Cardiac fibroblast (primary cell): ENCODE data around the gene RANBP3L.
A peak's percentile ranks its signal among the peaks of the same experiment; 100 is the strongest.

ENCODE experiments used
- DNase-seq, 2 donors: peaks; one replicate each; pipeline versions ENCODE4 v3.0.0 to v3.0.0-alpha.2; 2010; ENCODE audit warnings: low read depth in 2 of 2
- H3K4me3 ChIP-seq, 2 donors: replicated peaks in 1 of 2; 1 replicate in 1 of 2; 2 replicates in 1 of 2; pipeline ENCODE4 v1.5.1; 2011; ENCODE audit warnings: low read depth in 2 of 2, low read length in 2 of 2, mild to moderate bottlenecking in 2 of 2, moderate library complexity in 1 of 2
- CTCF ChIP-seq: IDR thresholded peaks from one replicate; pipeline ENCODE4 v1.5.1; 2011; ENCODE audit warnings: low read depth, mild to moderate bottlenecking, low read length, inconsistent platforms

The RANBP3L gene

GRCh38 chr5:36217988-36218387 lies 83.7 kb downstream of the RANBP3L start:
- H3K4me3 ChIP-seq: no peak overlapping the region
- no peak for TF ChIP-seq CTCF
- no peak for DNase-seq

GRCh38 chr5:36217567-36217966 lies 84.1 kb downstream of the RANBP3L start:
- no peak for DNase-seq
- no peak overlapping the region for H3K4me3 ChIP-seq
- TF ChIP-seq CTCF: no peak

- DNase-seq: no peak
- H3K4me3 ChIP-seq: no peak overlapping the region
- TF ChIP-seq CTCF: no peak
These were observed 85.8 kb downstream of the RANBP3L start for GRCh38 chr5:36215910-36216309.

DNA sequence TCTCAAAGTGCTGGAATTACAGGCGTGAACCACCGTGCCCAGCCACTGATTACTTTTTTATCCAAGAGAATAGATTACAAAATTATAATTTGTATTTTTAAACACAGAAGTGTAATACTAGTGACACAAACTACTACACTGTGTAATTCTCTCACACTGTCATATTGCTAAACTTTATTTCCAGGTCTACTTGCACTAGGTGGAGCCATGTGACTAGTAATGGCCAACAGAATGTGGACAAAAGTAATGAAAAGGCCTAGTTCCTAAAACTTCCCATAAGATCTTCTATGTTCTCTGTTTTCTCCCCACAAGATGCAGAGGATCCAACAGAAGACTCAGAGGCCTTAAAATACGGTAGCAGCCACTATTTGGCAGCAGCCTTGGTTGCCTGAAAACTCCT lies 87.3 kb downstream of the RANBP3L start:
- DNase-seq: no peak
- no peak for TF ChIP-seq CTCF
- no peak overlapping the region for H3K4me3 ChIP-seq

DNA sequence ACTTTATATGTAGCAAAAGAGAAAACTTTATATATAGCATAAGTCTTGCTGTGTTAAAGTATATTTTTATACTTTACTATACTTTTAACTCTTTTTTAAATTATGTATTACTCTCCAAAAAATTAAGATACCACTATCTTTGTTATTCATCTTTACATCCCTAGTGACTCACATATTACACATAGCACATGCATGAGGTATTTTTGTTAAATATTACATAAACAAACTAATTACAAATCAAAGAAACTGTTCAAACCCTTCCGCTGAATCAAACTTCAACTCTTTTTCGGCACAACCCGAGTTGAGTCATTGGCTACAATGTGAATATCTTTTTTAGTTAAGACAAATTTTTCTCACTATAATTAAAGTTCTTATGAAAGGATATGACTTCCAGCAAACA lies 92.0 kb downstream of the RANBP3L start:
- H3K4me3 ChIP-seq: no peak overlapping the region
- TF ChIP-seq CTCF: no peak
- DNase-seq: peak in 1 of 2 donors; percentile 60

DNA sequence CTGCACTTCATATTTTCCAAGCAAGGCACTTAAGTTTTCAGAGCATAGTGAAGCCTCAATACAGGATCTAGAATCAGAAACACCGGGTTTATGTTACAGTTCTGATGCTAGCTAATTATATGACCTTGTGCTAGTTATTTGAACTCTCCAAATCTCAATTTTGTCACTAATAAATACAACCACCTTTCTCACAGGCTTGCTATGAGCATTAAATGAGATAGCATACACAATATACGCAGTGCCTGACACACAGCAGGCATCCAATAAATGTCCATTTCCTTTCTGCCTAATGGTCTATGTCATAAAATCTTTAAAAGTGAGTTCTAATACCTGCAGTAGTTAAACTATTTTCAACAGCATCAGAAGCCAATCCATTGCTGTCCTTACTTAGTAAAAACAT lies 92.9 kb downstream of the RANBP3L start:
- H3K4me3 ChIP-seq: no peak overlapping the region
- DNase-seq: no peak
- no peak for TF ChIP-seq CTCF

DNA sequence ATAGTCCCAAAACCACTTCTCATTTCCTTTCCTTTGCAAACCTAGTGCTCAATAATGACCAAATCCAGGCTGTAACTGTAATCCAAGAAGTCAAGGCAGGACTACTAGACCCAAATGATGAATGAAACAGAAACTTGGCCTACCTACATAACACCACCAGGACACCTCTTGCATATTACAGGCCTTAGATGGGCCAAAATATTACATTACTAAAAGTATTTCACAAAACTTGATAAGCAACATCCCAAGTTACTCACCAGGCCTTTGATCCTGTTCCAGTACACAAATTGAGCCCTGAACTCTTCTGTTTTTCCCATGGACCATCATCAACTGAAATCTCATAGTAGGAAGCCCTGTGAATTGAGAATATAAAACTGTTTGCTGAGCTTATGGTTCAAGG lies 94.8 kb downstream of the RANBP3L start:
- TF ChIP-seq CTCF: no peak
- no peak overlapping the region for H3K4me3 ChIP-seq
- DNase-seq: peak in 1 of 2 donors; percentile 10
